Stimulated activated CD8-positive, alpha-beta memory T cell treated with anti-CD3 and anti-CD28 coated beads, Interleukin-15, amount 100 ng/mL, for 48 hours (primary cell): Measurements from ENCODE around the gene HOXA9.

Source experiments
- DNase-seq, 2 donors: peaks; one replicate each; pipeline ENCODE4 v3.0.0-alpha.2; 2020; ENCODE audit warnings: low read depth in 2 of 2

Gene HOXA9

DNA sequence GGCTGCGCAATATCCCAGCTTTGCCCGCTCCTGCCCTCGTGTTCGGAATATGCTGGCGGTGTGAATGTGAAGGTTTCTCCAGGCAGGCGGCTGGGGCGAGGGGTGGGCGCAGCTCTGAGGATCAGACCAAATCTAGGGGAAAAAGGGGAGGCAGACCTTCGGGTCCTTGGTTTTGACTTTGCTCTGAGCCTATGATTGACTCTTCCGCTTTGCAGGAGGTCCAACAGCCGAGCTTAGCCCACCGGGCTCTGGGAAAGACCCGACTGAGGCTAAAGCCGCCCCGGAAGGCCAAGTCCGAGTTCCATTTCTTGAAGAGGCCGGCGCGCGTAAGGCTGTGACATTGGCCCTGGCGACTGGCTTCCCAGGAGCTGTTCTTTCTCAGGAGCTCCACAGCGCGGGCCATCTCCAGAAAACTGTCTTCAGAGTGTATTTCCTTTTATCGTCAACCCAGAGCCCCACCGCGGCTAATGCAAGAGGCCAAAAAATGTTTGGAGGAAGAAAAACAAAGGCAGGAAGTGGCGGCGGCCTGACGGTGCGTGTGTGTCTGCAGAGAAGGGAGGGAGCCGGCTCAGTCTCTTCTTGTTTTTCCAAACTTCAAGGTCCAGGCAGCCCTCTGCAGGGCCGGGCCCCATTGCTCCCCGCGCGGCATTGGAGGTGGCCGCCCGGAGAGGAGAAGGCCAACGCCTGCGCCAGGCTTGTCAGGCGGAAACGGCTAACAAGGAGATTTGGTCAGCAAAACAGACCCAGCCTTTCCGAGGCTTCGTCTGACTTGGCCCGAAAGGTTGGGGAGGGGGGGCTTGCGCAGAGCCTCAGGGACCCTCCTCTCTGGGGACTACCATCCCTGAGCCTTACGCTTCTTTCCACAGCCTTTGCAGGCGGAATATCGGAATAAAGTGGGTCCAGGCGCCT is 23.3 kb upstream of the HOXA9 start:
- DNase-seq: no peak

DNA sequence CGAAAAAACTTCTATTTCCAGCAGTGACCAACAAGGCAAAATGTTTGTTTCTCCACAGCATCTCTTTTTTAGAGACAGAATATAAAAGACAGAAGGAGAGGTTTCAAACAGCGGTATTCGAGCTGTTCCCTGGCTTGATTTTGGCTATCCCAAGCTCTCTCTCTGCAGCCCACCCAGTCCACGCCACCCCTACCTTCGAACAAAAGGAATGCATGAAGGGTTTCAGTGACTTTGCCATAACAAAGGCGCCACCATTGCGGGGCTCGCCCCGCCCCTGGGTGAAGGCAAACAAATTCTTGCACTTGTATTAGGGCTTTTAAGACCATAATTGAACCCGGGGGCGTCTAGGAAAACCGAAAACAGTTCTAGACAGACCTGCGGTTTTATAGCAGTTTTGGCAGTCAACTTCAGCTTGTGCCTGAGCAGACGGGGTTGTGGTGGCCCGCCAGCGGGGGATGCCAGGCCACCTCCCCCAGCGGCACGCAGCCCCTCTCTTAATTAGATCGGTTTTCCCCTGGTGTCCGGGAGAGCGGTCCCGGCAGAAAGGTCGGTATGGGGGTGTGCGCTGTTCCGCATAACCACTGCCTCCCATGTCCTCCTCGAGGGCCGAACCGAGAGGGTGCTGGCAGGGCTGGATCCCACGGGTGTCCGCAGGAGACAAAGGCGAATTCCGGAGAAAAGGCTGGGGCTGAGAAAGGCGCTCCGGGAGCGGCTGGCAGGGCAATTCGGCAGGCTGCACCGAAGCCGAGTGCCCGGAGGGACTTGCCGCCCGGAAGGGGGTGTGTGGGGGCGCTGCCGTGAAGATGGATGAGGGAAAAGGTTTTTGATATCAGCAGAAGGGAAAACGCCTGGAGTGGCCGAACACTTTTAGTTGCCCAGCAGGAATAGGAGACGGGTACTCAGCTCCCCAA is 22.4 kb upstream of the HOXA9 start:
- DNase-seq: no peak

DNA sequence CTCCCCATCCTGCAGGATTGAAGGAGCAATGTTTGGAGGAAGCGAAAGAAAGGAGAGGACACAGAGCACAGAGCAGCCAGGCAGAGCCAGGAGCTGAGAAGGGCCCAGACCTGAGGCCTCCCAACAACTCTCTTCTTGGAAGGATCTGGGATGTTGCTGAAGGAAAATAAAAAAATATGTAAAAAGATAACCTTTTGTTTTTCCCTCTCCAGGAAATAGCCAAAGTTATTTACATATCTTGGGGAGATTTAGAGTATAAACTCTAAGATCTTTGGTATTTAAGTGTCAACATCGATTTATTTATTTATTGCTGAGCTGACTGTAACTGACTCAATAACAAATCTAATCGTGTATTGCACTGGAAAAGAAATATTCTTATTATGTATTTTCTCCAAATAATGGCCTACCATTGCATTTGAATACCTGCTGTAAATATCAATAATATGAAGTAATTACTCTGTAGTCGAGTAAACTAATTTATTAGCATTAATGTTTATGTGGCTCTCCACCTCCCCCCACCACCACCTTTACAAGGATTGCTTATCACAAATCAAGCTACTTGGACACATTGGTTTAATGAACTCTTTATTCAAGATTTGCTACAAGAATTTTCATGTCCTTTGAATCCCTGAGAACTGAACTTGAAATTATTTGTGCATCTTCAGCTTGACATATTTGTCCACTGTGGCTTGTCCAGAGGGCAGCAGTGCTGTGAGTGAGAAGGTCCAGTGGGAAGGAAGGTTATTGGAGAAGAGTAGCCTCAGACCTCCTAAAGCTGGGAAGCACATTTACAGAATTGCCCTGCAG is 21.5 kb upstream of the HOXA9 start:
- no peak for DNase-seq

GRCh38 chr7:27185854-27186667 is 20.7 kb upstream of the HOXA9 start:
- no peak for DNase-seq

DNA sequence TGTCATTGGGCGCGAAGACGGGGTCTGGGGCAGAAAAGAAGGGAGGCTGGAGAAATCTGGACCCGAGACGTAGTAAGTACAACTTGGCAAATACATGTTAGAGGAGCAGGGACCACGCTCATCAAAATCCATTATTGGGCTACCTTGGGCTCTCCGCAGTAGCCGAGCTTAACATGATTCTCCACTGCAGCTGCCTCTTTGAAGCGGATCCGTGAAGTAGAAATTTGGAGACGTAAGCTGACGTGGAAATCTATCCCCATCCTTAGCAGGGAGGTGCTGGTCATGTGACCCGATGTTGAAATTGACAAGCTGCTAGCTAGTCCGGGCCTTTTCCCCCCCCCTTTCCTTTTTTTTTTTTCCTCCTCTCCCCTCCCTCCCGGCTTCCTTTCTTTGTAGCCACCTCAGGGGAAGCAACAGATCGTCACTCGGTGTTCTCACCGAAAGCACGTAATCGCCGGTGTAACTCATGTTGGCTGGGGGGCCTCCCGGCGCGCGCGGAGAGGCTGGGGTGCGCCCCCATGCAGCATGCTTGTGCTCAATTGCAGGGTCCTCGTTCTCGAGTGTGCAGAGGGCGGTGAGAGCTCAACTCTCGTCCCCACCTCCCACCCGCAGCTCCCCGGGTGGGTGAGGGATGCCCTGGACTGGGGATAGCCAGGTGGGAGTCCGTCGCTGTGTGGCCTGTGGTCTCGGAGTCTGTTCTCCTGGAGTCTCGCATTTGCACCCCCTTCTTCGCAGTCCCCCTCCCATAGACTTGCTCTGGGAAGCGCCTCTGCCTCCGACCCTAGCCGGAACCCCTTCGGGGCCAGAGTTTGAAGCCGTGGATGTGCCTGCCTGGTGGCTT is 19.9 kb upstream of the HOXA9 start, which contains the start of gene HOXA11:
HOXA11 (minus strand) TSS at position 220 of the 841 bp plus-strand sequence; CDS start at position 132, 88 bp downstream.
- DNase-seq: no peak

DNA sequence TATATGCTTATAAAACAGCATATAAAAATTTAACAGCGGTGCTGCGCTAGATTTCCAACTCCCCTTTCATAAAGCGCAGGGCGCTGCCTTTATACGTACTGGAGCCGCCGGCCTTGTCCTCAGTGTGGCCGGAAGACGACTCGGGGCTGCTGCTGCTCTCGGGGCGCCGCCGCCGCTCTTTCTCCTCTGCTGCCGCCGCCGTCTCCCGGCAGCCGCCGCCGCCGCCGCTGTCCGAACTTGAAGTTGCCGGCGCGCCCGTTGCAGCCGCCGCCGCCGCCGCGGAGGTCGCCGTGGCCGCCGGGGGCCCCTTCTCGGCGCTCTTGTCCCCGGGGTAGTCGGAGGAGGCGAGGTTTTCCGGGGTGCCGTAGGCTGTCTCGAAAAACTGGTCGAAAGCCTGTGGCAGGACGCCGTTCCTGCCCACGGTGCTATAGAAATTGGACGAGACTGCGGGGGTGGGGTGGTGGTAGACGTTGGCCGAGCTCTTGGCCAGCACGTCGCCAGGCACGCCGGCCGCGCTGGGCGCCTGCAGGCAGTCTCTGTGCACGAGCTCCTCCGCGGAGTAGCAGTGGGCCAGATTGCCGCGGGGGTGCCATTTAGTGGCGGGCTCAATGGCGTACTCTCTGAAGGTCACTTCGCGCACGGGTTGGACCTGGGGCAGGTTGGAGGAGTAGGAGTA is 19.1 kb upstream of the HOXA9 start:
- no peak for DNase-seq

GRCh38 chr7:27183682-27184336 is 18.5 kb upstream of the HOXA9 start:
- DNase-seq: no peak

DNA sequence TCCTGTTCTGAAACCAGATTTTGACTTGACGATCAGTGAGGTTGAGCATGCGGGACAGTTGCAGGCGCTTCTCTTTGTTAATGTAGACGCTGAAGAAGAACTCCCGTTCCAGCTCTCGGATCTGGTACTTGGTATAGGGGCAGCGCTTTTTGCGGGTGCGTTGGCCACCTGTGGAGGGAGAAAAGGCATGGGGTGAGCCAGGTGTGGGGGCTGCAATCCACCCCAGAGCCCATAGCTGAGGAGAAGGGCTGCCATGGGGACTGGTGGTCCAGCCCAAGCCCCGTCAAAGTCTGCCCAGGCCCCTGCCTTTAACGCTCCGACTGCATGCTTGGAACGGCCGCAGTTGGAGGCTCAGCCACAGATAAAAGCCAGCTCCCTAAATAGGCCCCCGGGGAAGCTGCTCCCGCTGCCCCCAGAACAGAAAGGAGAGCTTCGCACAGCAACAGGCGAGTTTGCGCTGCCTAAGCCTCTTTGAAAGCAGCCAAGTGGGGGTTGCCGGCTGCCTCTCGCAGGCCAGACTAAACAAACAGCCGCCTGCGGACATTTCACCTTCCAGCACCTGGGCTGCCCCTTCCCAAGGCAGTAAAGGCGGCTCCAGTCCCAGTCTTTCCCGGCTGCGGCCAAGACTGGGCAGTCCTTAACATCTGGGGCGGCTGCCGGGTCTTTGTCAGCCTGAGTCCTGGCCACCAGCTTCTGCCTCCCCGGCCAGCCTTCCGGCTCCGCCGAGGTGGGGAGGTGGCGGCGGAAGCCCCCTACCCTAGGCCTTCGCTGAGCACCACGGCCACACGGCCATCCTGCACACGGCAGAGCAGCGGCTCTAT is 17.7 kb upstream of the HOXA9 start:
- DNase-seq: no peak

DNA sequence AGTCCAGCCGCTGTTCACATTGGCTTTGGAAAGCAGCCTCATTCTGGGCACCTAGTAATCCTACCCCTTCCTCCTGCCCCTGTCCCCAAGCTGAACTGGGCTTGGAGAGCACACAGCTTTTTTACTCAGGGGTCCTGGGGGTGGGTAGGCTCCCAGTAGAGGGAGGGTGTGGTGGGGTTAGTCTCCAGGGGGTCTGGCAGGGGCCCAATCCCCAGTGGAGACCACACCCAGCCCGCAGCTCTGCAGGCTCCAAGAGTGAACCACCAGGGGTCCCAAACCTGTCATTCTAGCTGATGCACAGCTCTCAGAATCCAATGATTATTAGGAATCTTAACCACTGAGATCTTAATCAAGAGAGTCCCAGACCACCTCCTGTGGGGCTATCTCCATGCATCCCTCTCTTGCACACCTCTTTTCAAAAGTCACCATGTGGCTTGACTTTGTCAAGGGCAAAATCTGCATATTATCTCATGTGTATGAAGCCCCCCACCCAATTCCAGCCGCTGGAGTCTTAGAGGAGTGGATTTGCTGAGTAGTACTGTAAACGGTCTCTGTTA is 17.0 kb upstream of the HOXA9 start:
- no peak for DNase-seq

DNA sequence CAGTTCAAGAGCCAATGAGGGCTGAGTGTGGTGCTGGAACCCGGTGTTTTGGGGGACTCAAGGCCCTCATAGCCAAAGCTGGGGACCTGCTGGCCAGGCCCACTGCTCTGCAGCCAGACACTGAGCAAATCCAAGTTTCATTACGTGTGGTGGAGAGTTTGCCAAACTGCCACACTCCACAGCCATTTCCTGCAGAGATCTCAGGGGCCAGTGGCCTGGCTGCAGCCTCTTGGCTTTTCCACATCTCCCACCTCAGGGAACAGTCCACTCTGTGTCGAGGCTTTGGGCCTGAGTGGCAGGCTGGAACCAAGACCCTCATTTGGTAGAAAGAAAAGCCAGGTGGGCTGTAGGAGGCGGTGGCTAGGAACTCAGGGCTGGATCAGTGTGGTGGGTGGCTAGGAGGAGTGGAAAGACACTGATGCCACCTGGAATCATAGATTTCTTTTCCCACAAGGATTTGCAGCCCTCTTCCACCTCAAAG is 16.5 kb upstream of the HOXA9 start:
- no peak for DNase-seq

GRCh38 chr7:27180431-27181420 is 15.4 kb upstream of the HOXA9 start:
- DNase-seq: no peak

- DNase-seq: no peak
Measured at GRCh38 chr7:27179503-27180430, 14.4 kb upstream of the HOXA9 start.

- DNase-seq: no peak
Measured at GRCh38 chr7:27179030-27179429, 13.7 kb upstream of the HOXA9 start.

GRCh38 chr7:27178366-27178765 is 13.0 kb upstream of the HOXA9 start:
- DNase-seq: no peak

- no peak for DNase-seq
Measured at GRCh38 chr7:27177795-27178320, 12.5 kb upstream of the HOXA9 start.
